Heart left ventricle (tissue), 16 donors: ENCODE data around the gene WTAP. TPM values are rescaled to one million over a fixed set of nuclear protein-coding genes. Genes with fewer than 3 reads are reported as not detected.

Experiments
- ATAC-seq, 4 donors: fragments of 200-7000 bp; cut with Tn5 transposase; one replicate each; pipeline ENCODE4 v1.9.1; 2020 to 2022; ENCODE audit warnings: moderate library complexity in 4 of 4, mild to moderate bottlenecking in 3 of 4, moderate number of reproducible peaks in 1 of 4
- DNase-seq, 5 donors: peaks; one replicate each; pipeline ENCODE4 v3.0.0-alpha.2; 2020
- H3K27ac ChIP-seq, 12 donors: fragments of 200-600 bp; sonication (generic) in 4 of 12; one replicate each; pipeline versions ENCODE4 v1.5.0 to v1.8.0; 2016 to 2022; ENCODE audit warnings: mild to moderate bottlenecking in 2 of 12
- H3K27me3 ChIP-seq, 9 donors: fragments of 200-600 bp; sonication (generic) in 2 of 9; one replicate each; pipeline versions ENCODE4 v1.5.1 to v1.8.0; 2016 to 2022; ENCODE audit warnings: mild to moderate bottlenecking in 3 of 9
- H3K36me3 ChIP-seq, 9 donors: fragments of 200-600 bp; sonication (generic) in 2 of 9; one replicate each; pipeline versions ENCODE4 v1.5.0 to v1.8.0; 2018 to 2022; ENCODE audit warnings: mild to moderate bottlenecking in 2 of 9
- H3K4me1 ChIP-seq, 12 donors: fragments of 200-600 bp; sonication (generic) in 4 of 12; one replicate each; pipeline versions ENCODE4 v1.5.0 to v1.8.0; 2016 to 2022; ENCODE audit warnings: mild to moderate bottlenecking in 3 of 12
- H3K4me3 ChIP-seq, 12 donors: fragments of 200-600 bp; sonication (generic) in 4 of 12; one replicate each; pipeline versions ENCODE4 v1.5.0 to v1.8.0; 2017 to 2022; ENCODE audit warnings: mild to moderate bottlenecking in 9 of 12, moderate library complexity in 4 of 12
- H3K9me3 ChIP-seq, 12 donors: fragments of 200-600 bp; sonication (generic) in 4 of 12; one replicate each; pipeline versions ENCODE4 v1.5.0 to v1.8.0; 2016 to 2022; ENCODE audit warnings: mild to moderate bottlenecking in 1 of 12
- POLR2A ChIP-seq, 2 donors: fragments of 450-650 bp; IDR thresholded peaks; one replicate each; pipeline ENCODE4 v1.6.1; 2017; ENCODE audit warnings: antibody characterized with exemption in 2 of 2, mild to moderate bottlenecking in 2 of 2, moderate library complexity in 2 of 2
- WGBS, 4 donors: extraction: QIAGEN DNeasy Blood & Tissue Kit in 2 of 4; methylation state at CpG; one replicate each; pipeline versions ENCODE4 v1.1.5 to v1.1.7; 2013 to 2018; 5-methylcytosine and 5-hydroxymethylcytosine counted together
- intact Hi-C, 10 donors: fragments of 100-400 bp; cut with DNase I; formaldehyde crosslinking; loops; one replicate each; pipeline versions ENCODE4 v1.11.1 to v1.14.2; 2022
- polyA plus RNA-seq, 2 donors: library from polyadenylated mRNA; stranded (reverse); fragments of 200-250 nt; gene quantifications; one replicate each; pipeline ENCODE4 v1.2.3, GENCODE V29; 2013
- total RNA-seq, 9 donors: library from RNA; depleted of rRNA in 2 of 9; stranded (reverse); fragments of >200 nt in 2 of 9; fragmentation: NEBNext Ultra II Directional in 3 of 9; extraction: Animal tissue kit (Norgen Biotek cat#: 25700) in 3 of 9; gene quantifications; one replicate each; pipeline versions ENCODE4 v1.1.0 to v1.2.4, GENCODE V29; 2016 to 2023
- TF ChIP-seq, protein P1 (sequence below), 12 donors: fragments of 200-600 bp; sonication (generic) in 4 of 12; IDR thresholded peaks; one replicate each; pipeline versions ENCODE4 v1.5.0 to v1.8.0; 2018 to 2022; ENCODE audit warnings: antibody characterized with exemption in 12 of 12, mild to moderate bottlenecking in 5 of 12
- donor health status: ischemic (EF 13 %, LVEDD 7.1; RV severe dilation, severe dysfunction).
- donor health status: healthy with polysubstance abuse.
- donor health status: DM: no; HTN: yes; CAD: no.
- donor health status: DM: no; HTN: no; CAD: no.
- donor health status: ischemic (EF 25% LVEDD 6.9; RV normal size, moderate dysfunction).
- donor health status: ischemic (EF 25% LVEDD 5.7; RV mildly dilated, moderate dysfunction).
- donor health status: healthy.
- donor health status: DM: yes; HTN: yes; CAD: no.
- donor health status: ischemic (EF 35%, LVEDD 5.7; RV mildly dilated, moderate dysfunction).
- donor health status: nonischemic (EF 11% LVEDD 7.7; RV severe dilation, severe dysfunction).
- donor health status: DM: yes; HTN: yes; CAD: no.
- donor health status: PGD.
- donor health status: ischemic (EF 29% LVEDD 5.4; RV normal size, mild dysfunction).
- donor health status: nonischemic (EF 23%, LVEDD 6.1; RV moderate dilation, normal function).

The WTAP gene
- total and polyA plus RNA-seq, 11 donors: 30.7 to 75.3 (median 48.2) TPM

DNA sequence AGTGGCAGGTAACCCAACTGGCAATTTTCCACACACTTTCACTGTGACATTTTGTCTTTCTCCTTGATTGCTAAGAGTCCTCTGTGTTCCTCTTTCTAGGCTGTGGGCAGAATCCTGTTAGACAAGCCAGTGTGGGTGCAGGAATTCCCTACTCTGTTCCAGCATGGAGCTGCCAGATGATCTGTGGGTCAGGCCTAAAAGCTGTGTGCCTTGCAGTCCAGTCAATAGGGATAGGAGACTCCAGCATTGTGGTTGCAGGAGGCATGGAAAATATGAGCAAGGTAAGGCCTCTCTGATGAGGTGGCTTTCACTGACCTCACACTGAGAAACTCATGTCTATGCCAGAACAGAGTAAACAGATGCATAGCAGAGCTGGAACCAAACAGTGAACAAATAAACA is 39.6 kb downstream of the WTAP start:
- peaks cover 0 to 8% (median 5%) of the 10 kb centered on the region in 12 donors for H3K4me1 ChIP-seq
- H3K27me3 ChIP-seq: no peaks in the 10 kb centered on the region
- ATAC-seq (no peak), DNase-seq (no peak)
- H3K27ac ChIP-seq: no peak overlapping the region
- H3K4me3 ChIP-seq: no peak overlapping the region
- peaks cover 0 to 64% (median 51%) of the 10 kb centered on the region in 9 donors for H3K36me3 ChIP-seq
- TF ChIP-seq, protein P1, sequence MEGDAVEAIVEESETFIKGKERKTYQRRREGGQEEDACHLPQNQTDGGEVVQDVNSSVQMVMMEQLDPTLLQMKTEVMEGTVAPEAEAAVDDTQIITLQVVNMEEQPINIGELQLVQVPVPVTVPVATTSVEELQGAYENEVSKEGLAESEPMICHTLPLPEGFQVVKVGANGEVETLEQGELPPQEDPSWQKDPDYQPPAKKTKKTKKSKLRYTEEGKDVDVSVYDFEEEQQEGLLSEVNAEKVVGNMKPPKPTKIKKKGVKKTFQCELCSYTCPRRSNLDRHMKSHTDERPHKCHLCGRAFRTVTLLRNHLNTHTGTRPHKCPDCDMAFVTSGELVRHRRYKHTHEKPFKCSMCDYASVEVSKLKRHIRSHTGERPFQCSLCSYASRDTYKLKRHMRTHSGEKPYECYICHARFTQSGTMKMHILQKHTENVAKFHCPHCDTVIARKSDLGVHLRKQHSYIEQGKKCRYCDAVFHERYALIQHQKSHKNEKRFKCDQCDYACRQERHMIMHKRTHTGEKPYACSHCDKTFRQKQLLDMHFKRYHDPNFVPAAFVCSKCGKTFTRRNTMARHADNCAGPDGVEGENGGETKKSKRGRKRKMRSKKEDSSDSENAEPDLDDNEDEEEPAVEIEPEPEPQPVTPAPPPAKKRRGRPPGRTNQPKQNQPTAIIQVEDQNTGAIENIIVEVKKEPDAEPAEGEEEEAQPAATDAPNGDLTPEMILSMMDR (IDR thresholded peaks at IDR 0.05): no peak
- TF ChIP-seq POLR2A (IDR thresholded peaks at IDR 0.05): no peak
- no peaks in the 10 kb centered on the region for H3K9me3 ChIP-seq
- intact Hi-C loops: loop anchor here in 2 of 10 donors (10.0 kb wide), 1 partner anchor 72 kb away; the partner anchor contains the start of gene SOD2 (in 2 of the 2)

DNA sequence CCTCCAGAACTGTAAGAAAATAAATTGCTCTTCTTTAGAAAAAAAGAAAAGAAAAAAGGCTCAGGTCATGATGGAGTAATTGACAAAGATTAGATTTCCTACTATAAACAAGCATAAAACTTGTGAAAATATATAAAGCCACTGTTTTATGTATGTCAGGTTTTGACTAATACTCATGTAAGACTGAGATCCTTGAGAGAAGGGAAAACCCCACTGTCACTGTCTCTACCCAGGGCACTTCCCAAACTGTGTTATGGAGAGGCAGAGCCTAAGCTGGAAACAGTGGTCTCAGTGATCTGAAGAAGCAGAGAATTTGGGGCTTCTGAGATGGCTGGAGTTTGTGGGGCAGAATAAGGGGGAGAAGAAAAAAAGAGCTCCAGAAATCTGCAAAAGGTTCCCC is 42.2 kb downstream of the WTAP start:
- intact Hi-C loops: loop anchor here in 2 of 10 donors (10.0 kb wide), 1 partner anchor 75 kb away; the partner anchor contains the start of gene SOD2 (in 2 of the 2)
- no peak overlapping the region for H3K27ac ChIP-seq
- peaks cover 0 to 6% (median 0%) of the 10 kb centered on the region in 12 donors for H3K9me3 ChIP-seq
- no peaks in the 10 kb centered on the region for H3K4me1 ChIP-seq
- H3K4me3 ChIP-seq: no peak overlapping the region
- H3K27me3 ChIP-seq: no peaks in the 10 kb centered on the region
- DNase-seq: no peak
- TF ChIP-seq, protein P1 (IDR thresholded peaks at IDR 0.05): no peak
- no peak for TF ChIP-seq POLR2A (IDR thresholded peaks at IDR 0.05)
- ATAC-seq: no peak
- peaks cover 0 to 68% (median 46%) of the 10 kb centered on the region in 9 donors for H3K36me3 ChIP-seq

DNA sequence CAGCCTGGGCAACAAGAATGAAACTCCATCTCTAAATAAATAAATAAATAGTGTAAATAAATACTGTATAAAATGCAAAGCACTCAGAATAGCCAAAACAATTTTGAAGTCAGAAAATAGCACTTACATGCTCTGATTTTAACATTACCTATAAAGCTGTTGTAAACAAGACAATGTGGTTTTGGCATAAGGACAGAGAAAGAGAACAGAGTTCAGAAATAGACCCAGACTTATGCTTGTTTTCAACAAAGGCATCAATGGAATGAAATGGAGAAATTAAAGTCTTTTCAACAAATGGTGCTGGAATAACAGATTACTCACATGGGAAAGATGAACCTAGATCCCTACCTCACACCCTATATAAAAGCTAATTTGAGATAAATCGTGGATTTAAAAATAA is 44.9 kb downstream of the WTAP start:
- intact Hi-C loops: no loop called here
- DNase-seq: no peak
- H3K27ac ChIP-seq: no peak overlapping the region
- H3K27me3 ChIP-seq: no peaks in the 10 kb centered on the region
- H3K36me3 ChIP-seq: peaks cover 0 to 74% (median 50%) of the 10 kb centered on the region in 9 donors
- TF ChIP-seq, protein P1 (IDR thresholded peaks at IDR 0.05): no peak
- TF ChIP-seq POLR2A (IDR thresholded peaks at IDR 0.05): no peak
- H3K4me3 ChIP-seq: no peak overlapping the region
- no peaks in the 10 kb centered on the region for H3K4me1 ChIP-seq
- WGBS, 4 donors: 0 to 60% (median 26%) methylated on average over 1 of the region's 1 CpG
- peaks cover 0 to 6% (median 0%) of the 10 kb centered on the region in 12 donors for H3K9me3 ChIP-seq
- ATAC-seq: no peak

GRCh38 chr6:159777240-159777904 is 50.1 kb downstream of the WTAP start:
- no peak for ATAC-seq
- intact Hi-C loops: no loop called here
- TF ChIP-seq, protein P1 (IDR thresholded peaks at IDR 0.05): no peak
- no peak for TF ChIP-seq POLR2A (IDR thresholded peaks at IDR 0.05)

More at GRCh38 chr6:159777240-159777904, 50.1 kb downstream of the WTAP start:
- WGBS, 4 donors: 73 to 84% (median 81%) methylated on average over 7 of the region's 7 CpGs
- peaks cover 0 to 2% (median 0%) of the 10 kb centered on the region in 12 donors for H3K9me3 ChIP-seq
- H3K36me3 ChIP-seq: peaks cover 0 to 92% (median 67%) of the 10 kb centered on the region in 9 donors
- no peak for DNase-seq
- no peak overlapping the region for H3K27ac ChIP-seq
- H3K4me3 ChIP-seq: no peak overlapping the region
- no peaks in the 10 kb centered on the region for H3K27me3 ChIP-seq
- no peaks in the 10 kb centered on the region for H3K4me1 ChIP-seq
